Measurements from ENCODE around the gene CAPN5. TPM values are rescaled to one million over a fixed set of nuclear protein-coding genes. Genes with fewer than 3 reads are reported as not detected.

Gene CAPN5
- total and polyA plus RNA-seq, 2 donors (not counting 1 experiment from before 2014, with no cell fraction given) = 17.5 to 20.4 TPM

- Histone ChIP-seq H3K79me2 (ENCODE audit: control insufficient read depth, insufficient read depth, low read length) (peaks cover 7% of the 10 kb centered on the region), H3K4me1 (ENCODE audit: control insufficient read depth, extremely low read depth, insufficient read depth, low read length) (peaks cover 29% of the 10 kb centered on the region), H3K9ac (ENCODE audit: insufficient read depth, low read length) (peak overlapping the region; percentile 65), H3K4me3 (replicated peaks in 1 of 4; ENCODE audit: control extremely low read depth in 1 of 4, insufficient read depth in 1 of 4, low read depth in 3 of 4, low read length in 4 of 4) (no peak overlapping the region), H3K36me3 (ENCODE audit: control insufficient read depth, insufficient read depth, low read length) (peaks cover 3% of the 10 kb centered on the region), H4K20me1 (ENCODE audit: control insufficient read depth, extremely low read depth, insufficient read depth, low read length) (no peaks in the 10 kb centered on the region), H3K27ac (ENCODE audit: insufficient read depth, low read length) (peak overlapping the region; percentile 94), H3K4me2 (ENCODE audit: extremely low read depth, insufficient read depth, low read length) (peak overlapping the region; percentile 67), H2AFZ (ENCODE audit: low read length) (peak overlapping the region; percentile 21), H3K9me3 (ENCODE audit: control insufficient read depth, insufficient read depth, low read depth, low read length) (no peaks in the 10 kb centered on the region), H3K27me3 (ENCODE audit: control insufficient read depth, insufficient read depth, low read length) (no peaks in the 10 kb centered on the region)
- DNase-seq (ENCODE audit: low read depth in 2 of 2) = peak; percentile 93 to 97
- TF ChIP-seq EZH2 (IDR thresholded peaks at IDR 0.05; ENCODE audit: low read length, missing control alignments) (no peak), CTCF (conservative IDR thresholded peaks at IDR 0.05 in 1 of 2, IDR thresholded peaks at IDR 0.05 in 1 of 2; ENCODE audit: low read depth in 1 of 2, low read length in 2 of 2) (peak; percentile 72 to 85)
Measured at GRCh38 chr11:77073328-77074001, 6.7 kb downstream of the CAPN5 start.

GRCh38 chr11:77074205-77074604, 7.4 kb downstream of the CAPN5 start:
- no peak overlapping the region for H3K4me3 ChIP-seq (replicated peaks in 1 of 4; ENCODE audit: control extremely low read depth in 1 of 4, insufficient read depth in 1 of 4, low read depth in 3 of 4, low read length in 4 of 4)
- DNase-seq (ENCODE audit: low read depth in 2 of 2) = no peak
- peak overlapping the region; percentile 65 for H3K9ac ChIP-seq (ENCODE audit: insufficient read depth, low read length)

More at GRCh38 chr11:77074205-77074604, 7.4 kb downstream of the CAPN5 start:
- Histone ChIP-seq H4K20me1 (ENCODE audit: control insufficient read depth, extremely low read depth, insufficient read depth, low read length) (no peaks in the 10 kb centered on the region), H2AFZ (ENCODE audit: low read length) (no peak overlapping the region), H3K4me2 (ENCODE audit: extremely low read depth, insufficient read depth, low read length) (peak overlapping the region; percentile 67), H3K4me1 (ENCODE audit: control insufficient read depth, extremely low read depth, insufficient read depth, low read length) (peaks cover 29% of the 10 kb centered on the region), H3K79me2 (ENCODE audit: control insufficient read depth, insufficient read depth, low read length) (peaks cover 4% of the 10 kb centered on the region), H3K27ac (ENCODE audit: insufficient read depth, low read length) (peak overlapping the region; percentile 94), H3K36me3 (ENCODE audit: control insufficient read depth, insufficient read depth, low read length) (peaks cover 3% of the 10 kb centered on the region), H3K9me3 (ENCODE audit: control insufficient read depth, insufficient read depth, low read depth, low read length) (no peaks in the 10 kb centered on the region), H3K27me3 (ENCODE audit: control insufficient read depth, insufficient read depth, low read length) (no peaks in the 10 kb centered on the region)
- no peak for TF ChIP-seq CTCF (conservative IDR thresholded peaks at IDR 0.05 in 1 of 2, IDR thresholded peaks at IDR 0.05 in 1 of 2; ENCODE audit: low read depth in 1 of 2, low read length in 2 of 2)
- TF ChIP-seq EZH2 (IDR thresholded peaks at IDR 0.05; ENCODE audit: low read length, missing control alignments) = no peak

Measured in fibroblast of lung (primary cell).